ENCODE results near the gene ITGA5.

DNA sequence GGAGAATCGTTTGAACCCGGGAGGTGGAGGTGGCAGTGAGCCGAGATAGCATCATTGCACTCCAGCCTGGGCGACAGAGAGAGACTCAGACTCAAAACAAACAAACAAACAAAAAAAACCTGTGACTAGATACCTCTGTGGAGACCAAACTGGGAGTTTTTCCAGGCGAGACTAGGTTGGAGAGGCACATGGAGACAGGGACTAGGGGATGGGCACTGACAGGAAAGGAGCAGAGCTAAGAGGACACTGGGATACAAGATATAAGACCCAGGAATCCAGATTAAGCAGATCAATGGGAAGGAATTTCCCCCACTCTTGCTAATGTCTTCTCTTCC is 4.7 kb upstream of the ITGA5 start:
- TF ChIP-seq CTCF (IDR thresholded peaks at IDR 0.05 in 2 of 3, conservative IDR thresholded peaks at IDR 0.05 in 1 of 3; ENCODE audit: borderline replicate concordance in 1 of 3, insufficient read depth in 1 of 3, low read depth in 2 of 3, low read length in 2 of 3), result no peak
- TF ChIP-seq REST (IDR thresholded peaks at IDR 0.05; ENCODE audit: low read depth), result no peak
- no peak for TF ChIP-seq POLR2A (IDR thresholded peaks at IDR 0.05; ENCODE audit: borderline replicate concordance, extremely low read depth, insufficient read depth, insufficient read length)
- no peak for TF ChIP-seq CEBPB (IDR thresholded peaks at IDR 0.05; ENCODE audit: low read depth)
- TF ChIP-seq, protein P1, sequence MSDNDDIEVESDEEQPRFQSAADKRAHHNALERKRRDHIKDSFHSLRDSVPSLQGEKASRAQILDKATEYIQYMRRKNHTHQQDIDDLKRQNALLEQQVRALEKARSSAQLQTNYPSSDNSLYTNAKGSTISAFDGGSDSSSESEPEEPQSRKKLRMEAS (IDR thresholded peaks at IDR 0.05), result no peak
- no peak for TF ChIP-seq YY1 (IDR thresholded peaks at IDR 0.05; ENCODE audit: extremely low read depth, insufficient replicate concordance, low read depth, low read length)
- no peak for TF ChIP-seq SRF (IDR thresholded peaks at IDR 0.05; ENCODE audit: low read depth)
- TF ChIP-seq, protein P2, sequence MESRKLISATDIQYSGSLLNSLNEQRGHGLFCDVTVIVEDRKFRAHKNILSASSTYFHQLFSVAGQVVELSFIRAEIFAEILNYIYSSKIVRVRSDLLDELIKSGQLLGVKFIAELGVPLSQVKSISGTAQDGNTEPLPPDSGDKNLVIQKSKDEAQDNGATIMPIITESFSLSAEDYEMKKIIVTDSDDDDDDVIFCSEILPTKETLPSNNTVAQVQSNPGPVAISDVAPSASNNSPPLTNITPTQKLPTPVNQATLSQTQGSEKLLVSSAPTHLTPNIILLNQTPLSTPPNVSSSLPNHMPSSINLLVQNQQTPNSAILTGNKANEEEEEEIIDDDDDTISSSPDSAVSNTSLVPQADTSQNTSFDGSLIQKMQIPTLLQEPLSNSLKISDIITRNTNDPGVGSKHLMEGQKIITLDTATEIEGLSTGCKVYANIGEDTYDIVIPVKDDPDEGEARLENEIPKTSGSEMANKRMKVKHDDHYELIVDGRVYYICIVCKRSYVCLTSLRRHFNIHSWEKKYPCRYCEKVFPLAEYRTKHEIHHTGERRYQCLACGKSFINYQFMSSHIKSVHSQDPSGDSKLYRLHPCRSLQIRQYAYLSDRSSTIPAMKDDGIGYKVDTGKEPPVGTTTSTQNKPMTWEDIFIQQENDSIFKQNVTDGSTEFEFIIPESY (IDR thresholded peaks at IDR 0.05; ENCODE audit: extremely low read depth, insufficient replicate concordance, low read length), result no peak
- no peak for TF ChIP-seq ZNF274 (IDR thresholded peaks at IDR 0.05; ENCODE audit: low read depth, low read length)
